Sigmoid colon (tissue), 3 donors: ENCODE data around the gene MRPS11.
"Not testable (repeated sequence)": the region's sequence is repeated elsewhere in the genome, so short reads cannot be mapped to it uniquely, and the experiment has no call there.

ENCODE experiments used
- CTCF ChIP-seq, 4 experiments: fragments of 450-650 bp in 3 of 4; fragments of 200-600 bp in 1 of 4; IDR thresholded peaks; one replicate each; pipeline ENCODE4 v1.5.1; 2016 to 2019; ENCODE audit warnings: antibody characterized with exemption in 4 of 4, mild to moderate bottlenecking in 3 of 4, moderate library complexity in 2 of 4
- POLR2A ChIP-seq, 2 donors: fragments of 450-650 bp; IDR thresholded peaks; one replicate each; pipeline ENCODE4 v1.6.1; 2016; ENCODE audit warnings: antibody characterized with exemption in 2 of 2, mild to moderate bottlenecking in 2 of 2, moderate library complexity in 2 of 2

- TF ChIP-seq CTCF, POLR2A (IDR thresholded peaks at IDR 0.05): not testable (repeated sequence)
Observed at GRCh38 chr15:88434106-88434505, 33.4 kb upstream of the MRPS11 start.
